RPMI7951 (cell line): ENCODE results near the gene APLP2. TPM values are rescaled to one million over a fixed set of nuclear protein-coding genes. Genes with fewer than 3 reads are reported as not detected.
"Not testable (repeated sequence)": the region's sequence is repeated elsewhere in the genome, so short reads cannot be mapped to it uniquely, and the experiment has no call there.

Experiments used
- DNase-seq: peaks from one replicate; pipeline ENCODE4 v3.0.0-alpha.2; 2012; ENCODE audit warnings: low read depth
- total RNA-seq: library from RNA; depleted of rRNA; stranded (reverse); fragments of >200 nt; shearing (Covaris generic); gene quantifications from 2 replicates; pipeline ENCODE4 v1.2.3, GENCODE V29; 2014; rRNA removed

Gene APLP2
- 180 and 184 TPM in 2 replicates for total RNA-seq

- DNase-seq: peak; percentile 98
These were observed at the start of gene APLP2 for GRCh38 chr11:130069659-130070108. TSS of gene APLP2 (plus strand) at chr11:130069894. CDS start at chr11:130069978, 84 bp downstream.

DNA sequence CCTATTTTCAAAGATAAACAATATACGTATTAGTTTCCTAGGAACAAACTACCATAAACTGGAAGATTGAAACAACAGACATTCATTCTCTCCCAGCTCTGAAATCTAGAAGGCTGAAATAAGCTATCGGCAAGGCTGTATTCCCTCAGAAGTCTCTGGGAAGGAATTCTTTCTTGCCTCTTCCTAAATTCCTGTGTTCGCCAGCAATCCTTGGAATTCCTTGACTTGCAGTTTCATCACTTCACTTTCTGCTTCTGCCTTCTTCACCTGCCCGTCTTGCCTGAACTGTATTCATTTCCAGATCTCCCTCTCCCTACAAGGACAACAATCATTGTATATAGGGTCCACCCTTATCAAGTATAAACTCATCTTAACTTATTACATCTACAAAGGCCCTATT lies 49.4 kb upstream of the APLP2 start:
- DNase-seq: no peak

GRCh38 chr11:130021606-130022005 lies 48.1 kb upstream of the APLP2 start:
- not testable (repeated sequence) for DNase-seq

- DNase-seq: peak; percentile 7
These were observed 46.9 kb upstream of the APLP2 start for GRCh38 chr11:130022799-130023198.

- peak; percentile 86 for DNase-seq
These were observed 46.5 kb upstream of the APLP2 start for GRCh38 chr11:130023204-130023603.

- no peak for DNase-seq
These were observed 45.3 kb upstream of the APLP2 start for GRCh38 chr11:130024361-130024760.

DNA sequence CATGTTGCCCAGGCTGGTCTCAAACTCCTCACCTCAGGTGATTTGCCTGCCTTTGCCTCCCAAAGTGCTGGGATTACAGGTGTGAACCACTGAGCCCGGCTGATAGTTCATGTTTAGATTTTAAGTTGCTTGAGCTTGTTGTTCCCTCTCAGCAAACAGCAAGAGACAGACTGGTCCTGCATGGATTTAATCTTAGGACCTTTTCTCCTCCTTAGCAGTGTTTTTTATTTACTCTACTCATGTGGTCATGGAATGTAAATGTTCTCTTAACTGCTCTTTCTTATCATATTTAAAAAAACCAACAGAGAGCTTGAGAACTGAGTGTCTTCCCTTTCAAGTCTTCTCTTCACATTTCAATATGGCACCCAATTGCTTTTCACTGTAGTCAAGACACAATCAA lies 44.3 kb upstream of the APLP2 start:
- no peak for DNase-seq

DNA sequence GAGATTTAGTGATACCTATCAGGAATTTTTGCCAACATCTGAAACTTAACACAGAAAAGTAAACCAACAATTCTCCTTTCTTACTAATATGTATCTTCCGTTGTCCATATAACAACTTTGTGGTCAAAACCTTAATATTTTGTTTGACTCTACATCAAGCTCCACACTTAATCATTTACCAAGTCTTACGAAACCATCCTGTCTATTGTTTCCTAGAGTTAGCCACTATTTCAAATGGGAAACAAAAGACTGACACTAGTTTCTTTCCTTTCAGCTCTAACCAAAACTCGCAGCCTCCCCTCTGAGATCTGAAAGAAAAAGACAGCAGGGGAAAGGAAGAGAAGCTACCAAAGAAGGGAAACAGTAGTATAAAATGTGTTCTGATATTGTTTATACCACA lies 40.6 kb upstream of the APLP2 start:
- no peak for DNase-seq

GRCh38 chr11:130031056-130031455 lies 38.6 kb upstream of the APLP2 start:
- DNase-seq: no peak

GRCh38 chr11:130031945-130032344 lies 37.7 kb upstream of the APLP2 start:
- DNase-seq: no peak

- no peak for DNase-seq
These were observed 36.8 kb upstream of the APLP2 start for GRCh38 chr11:130032931-130033330.

DNA sequence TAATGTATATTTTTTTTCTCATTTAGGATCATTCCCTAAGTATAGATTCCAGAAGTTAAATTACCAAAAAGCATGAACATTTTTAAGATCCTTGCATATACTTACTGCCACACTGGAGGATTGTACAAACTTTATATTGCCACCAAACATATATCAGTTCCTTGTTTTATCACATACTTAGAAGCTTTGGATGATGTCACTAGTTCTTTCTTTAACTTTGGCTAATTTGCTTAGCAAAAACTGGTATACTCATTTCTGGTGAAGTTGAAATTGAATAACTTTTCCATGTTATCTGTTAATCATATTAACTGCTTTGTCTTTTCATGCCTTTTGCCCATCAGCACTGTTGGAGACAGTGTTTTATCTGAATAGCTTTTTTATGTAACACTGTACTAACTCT lies 35.5 kb upstream of the APLP2 start:
- no peak for DNase-seq

GRCh38 chr11:130037058-130037457 lies 32.6 kb upstream of the APLP2 start:
- peak; percentile 62 for DNase-seq

- DNase-seq: peak; percentile 26
These were observed 31.7 kb upstream of the APLP2 start for GRCh38 chr11:130037881-130038585.

- no peak for DNase-seq
These were observed 29.3 kb upstream of the APLP2 start for GRCh38 chr11:130040281-130040940.

GRCh38 chr11:130042093-130042591 lies 27.6 kb upstream of the APLP2 start:
- peak; percentile 66 for DNase-seq

DNA sequence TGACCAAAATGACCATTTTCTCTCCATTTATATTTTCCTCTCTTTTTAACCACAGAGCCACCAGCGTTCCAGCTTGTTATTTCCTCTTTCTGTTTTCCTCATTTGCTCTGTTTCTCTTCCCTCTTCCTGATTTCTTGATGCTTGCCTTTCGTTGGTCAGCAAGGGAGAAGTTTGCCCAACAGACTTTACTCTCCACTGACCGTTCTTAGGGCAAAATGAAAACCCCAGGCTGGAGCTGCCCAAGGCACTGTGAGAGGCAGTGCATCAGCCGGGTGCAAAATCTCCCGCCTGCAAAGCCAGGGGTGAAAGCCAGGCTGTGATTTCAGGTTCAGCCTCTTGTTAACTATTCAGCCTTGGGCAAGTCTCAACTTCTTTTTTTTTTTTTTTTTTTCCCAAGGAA lies 26.1 kb upstream of the APLP2 start:
- no peak for DNase-seq

DNA sequence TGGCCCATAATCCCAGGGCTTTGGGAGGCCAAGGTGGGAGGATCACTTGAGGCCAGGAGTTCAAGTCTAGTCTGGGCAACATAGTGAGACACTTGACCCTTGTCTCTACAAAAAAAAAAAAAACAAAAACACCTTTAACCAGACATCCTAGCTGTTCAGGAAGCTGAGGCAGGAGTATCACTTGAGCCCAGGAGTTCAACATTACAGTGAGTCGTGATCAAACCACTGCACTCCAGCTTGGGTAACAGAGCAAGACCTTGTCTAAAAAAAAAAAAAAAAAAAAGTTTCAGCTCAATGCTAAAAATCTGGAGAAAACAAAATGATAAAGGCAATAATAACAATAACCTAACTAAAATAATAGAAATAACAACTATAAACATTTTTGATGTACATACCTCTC lies 22.6 kb upstream of the APLP2 start:
- no peak for DNase-seq

DNA sequence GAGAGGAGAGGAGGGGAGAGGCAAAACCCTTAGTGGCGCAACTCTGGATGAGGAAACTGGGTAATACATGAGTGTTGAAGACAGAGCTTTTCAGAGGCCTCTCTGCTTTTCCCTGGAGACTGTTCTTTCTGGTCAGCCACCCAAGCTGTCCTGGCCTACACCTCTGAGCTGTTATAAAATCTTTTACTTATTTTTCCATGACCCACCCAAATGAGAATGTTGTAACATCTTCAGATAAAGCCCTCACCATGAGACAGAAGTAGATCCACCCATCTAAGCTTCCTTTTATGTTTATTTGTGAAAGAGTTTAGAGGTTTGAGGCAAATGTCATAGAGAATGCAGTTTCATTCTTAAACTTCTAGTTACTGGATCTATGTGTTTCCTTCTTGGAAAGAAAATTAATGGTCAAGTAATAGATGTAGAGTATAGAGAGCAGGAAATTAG lies 20.3 kb upstream of the APLP2 start:
- DNase-seq: no peak

DNA sequence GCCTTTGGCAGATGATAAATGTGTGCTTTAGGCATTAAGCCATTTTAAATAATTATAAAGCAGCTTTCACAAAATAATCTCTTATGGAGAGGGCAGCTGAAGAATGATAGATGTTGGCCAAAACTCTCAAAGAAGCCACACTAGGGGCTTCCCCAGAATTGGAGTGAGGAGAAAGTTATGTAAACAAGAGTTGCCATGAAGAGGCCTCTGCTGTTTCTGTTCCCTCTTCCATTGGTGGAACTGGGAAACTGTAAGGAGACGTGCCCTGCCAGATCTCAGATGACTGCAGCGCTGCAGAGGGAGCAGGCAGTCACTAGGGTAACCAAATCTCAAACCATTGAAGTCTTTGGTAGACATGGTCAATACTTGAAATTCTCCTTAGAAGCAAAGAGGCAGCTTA lies 19.4 kb upstream of the APLP2 start:
- no peak for DNase-seq

- no peak for DNase-seq
These were observed 18.6 kb upstream of the APLP2 start for GRCh38 chr11:130051082-130051481.

DNA sequence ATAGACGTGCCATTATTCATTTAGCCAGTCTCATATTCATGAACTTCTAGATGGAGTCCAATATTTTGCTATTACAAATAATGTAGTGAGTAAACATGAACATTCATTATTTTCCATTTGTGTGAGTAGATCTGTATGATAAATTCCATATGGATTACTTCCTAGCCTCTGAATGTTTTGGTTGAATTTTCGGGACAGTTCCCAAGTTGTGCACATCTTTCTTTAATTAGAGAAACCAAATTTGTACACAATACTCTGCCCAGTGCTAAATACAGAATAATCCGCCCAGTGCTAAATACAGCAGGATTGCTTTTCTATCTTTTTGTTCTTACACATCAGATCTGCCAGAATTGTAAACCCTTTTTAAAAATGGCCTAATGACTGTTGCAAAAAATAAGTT lies 17.1 kb upstream of the APLP2 start:
- DNase-seq: no peak

DNA sequence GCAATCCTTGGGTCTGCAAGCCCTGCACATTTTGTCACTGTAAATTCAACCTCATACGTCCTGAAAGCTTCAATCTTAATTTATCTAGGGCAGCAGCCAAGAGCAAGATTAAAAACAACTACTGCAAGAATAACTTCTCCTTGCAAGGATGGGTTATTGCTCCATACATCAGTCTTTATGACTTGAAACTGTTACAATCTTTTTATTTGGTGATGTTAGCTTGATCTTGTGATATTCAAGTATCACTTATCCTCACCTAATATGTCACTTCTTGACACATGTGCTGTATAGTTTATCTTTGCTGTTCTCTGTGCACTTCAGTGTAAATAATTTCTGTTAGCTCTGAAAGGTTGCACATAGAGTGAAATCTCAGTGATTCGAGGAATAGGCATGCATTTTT lies 14.7 kb upstream of the APLP2 start:
- no peak for DNase-seq
